ENCODE data around the gene CCDC6. TPM values are rescaled to one million over a fixed set of nuclear protein-coding genes. Genes with fewer than 3 reads are reported as not detected.

CCDC6 gene
- polyA plus RNA-seq, 1 donor from 2014 or later: 20.1 TPM

DNA sequence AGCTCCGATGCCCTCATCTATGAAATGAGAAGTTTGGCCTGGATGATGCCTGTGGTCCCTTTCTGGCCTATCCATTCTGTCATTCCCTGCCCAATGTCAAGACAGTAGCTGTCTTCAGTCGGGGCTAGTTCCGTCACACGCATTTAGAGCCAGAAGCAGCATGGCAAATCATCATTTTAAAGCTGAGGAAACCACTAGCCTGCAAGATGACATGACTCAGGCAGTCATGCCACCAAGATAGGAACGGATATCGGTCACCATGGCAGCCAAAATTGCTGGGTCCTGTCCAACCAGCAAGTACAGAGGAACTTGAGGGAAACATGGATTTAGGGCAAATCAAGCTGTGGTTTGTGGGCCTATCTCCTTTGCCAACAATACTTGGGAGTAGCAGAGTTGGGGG lies 88.6 kb downstream of the CCDC6 start:
- Histone ChIP-seq H3K27me3 (ENCODE audit: insufficient read depth, low read depth, low read length) (no peaks in the 10 kb centered on the region), H3K9me2 (ENCODE audit: insufficient read depth, low read length) (no peaks in the 10 kb centered on the region), H3K9ac (ENCODE audit: low read length) (no peak overlapping the region), H3K36me3 (ENCODE audit: insufficient read depth, low read length) (no peaks in the 10 kb centered on the region), H3K4me2 (ENCODE audit: low read length) (no peak overlapping the region), H3K79me2 (replicated peaks; ENCODE audit: insufficient read depth, low read length) (peaks cover 5% of the 10 kb centered on the region), H2AFZ (ENCODE audit: low read depth, low read length) (no peak overlapping the region), H4K20me1 (ENCODE audit: insufficient read depth) (no peaks in the 10 kb centered on the region), H3K9me3 (ENCODE audit: low read length) (no peaks in the 10 kb centered on the region), H3K27ac (ENCODE audit: low read length) (no peak overlapping the region), H3K4me3 (ENCODE audit: low read length) (no peak overlapping the region), H3F3A (ENCODE audit: insufficient read depth, low read length, poor library complexity, severe bottlenecking) (no peaks in the 10 kb centered on the region)
- no peak for TF ChIP-seq TAF1 (IDR thresholded peaks at IDR 0.05; ENCODE audit: low read depth)
- TF ChIP-seq, protein P1, sequence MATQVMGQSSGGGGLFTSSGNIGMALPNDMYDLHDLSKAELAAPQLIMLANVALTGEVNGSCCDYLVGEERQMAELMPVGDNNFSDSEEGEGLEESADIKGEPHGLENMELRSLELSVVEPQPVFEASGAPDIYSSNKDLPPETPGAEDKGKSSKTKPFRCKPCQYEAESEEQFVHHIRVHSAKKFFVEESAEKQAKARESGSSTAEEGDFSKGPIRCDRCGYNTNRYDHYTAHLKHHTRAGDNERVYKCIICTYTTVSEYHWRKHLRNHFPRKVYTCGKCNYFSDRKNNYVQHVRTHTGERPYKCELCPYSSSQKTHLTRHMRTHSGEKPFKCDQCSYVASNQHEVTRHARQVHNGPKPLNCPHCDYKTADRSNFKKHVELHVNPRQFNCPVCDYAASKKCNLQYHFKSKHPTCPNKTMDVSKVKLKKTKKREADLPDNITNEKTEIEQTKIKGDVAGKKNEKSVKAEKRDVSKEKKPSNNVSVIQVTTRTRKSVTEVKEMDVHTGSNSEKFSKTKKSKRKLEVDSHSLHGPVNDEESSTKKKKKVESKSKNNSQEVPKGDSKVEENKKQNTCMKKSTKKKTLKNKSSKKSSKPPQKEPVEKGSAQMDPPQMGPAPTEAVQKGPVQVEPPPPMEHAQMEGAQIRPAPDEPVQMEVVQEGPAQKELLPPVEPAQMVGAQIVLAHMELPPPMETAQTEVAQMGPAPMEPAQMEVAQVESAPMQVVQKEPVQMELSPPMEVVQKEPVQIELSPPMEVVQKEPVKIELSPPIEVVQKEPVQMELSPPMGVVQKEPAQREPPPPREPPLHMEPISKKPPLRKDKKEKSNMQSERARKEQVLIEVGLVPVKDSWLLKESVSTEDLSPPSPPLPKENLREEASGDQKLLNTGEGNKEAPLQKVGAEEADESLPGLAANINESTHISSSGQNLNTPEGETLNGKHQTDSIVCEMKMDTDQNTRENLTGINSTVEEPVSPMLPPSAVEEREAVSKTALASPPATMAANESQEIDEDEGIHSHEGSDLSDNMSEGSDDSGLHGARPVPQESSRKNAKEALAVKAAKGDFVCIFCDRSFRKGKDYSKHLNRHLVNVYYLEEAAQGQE (IDR thresholded peaks at IDR 0.05; ENCODE audit: borderline replicate concordance): no peak
- no peak for TF ChIP-seq SMC3 (conservative IDR thresholded peaks at IDR 0.05; ENCODE audit: poor library complexity)
- no peak for TF ChIP-seq RAD21 (conservative IDR thresholded peaks at IDR 0.05)
- TF ChIP-seq EP300 (conservative IDR thresholded peaks at IDR 0.05; ENCODE audit: poor library complexity, severe bottlenecking): no peak
- TF ChIP-seq, protein P2, sequence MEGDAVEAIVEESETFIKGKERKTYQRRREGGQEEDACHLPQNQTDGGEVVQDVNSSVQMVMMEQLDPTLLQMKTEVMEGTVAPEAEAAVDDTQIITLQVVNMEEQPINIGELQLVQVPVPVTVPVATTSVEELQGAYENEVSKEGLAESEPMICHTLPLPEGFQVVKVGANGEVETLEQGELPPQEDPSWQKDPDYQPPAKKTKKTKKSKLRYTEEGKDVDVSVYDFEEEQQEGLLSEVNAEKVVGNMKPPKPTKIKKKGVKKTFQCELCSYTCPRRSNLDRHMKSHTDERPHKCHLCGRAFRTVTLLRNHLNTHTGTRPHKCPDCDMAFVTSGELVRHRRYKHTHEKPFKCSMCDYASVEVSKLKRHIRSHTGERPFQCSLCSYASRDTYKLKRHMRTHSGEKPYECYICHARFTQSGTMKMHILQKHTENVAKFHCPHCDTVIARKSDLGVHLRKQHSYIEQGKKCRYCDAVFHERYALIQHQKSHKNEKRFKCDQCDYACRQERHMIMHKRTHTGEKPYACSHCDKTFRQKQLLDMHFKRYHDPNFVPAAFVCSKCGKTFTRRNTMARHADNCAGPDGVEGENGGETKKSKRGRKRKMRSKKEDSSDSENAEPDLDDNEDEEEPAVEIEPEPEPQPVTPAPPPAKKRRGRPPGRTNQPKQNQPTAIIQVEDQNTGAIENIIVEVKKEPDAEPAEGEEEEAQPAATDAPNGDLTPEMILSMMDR (IDR thresholded peaks at IDR 0.05; ENCODE audit: poor library complexity, severe bottlenecking): no peak
- TF ChIP-seq EZH2 (IDR thresholded peaks at IDR 0.05; ENCODE audit: borderline replicate concordance, insufficient read depth, low read length, poor library complexity, severe bottlenecking): no peak
- no peak for TF ChIP-seq POLR2AphosphoS5 (IDR thresholded peaks at IDR 0.05)
- TF ChIP-seq MXI1 (conservative IDR thresholded peaks at IDR 0.05; ENCODE audit: poor library complexity, severe bottlenecking): no peak

DNA sequence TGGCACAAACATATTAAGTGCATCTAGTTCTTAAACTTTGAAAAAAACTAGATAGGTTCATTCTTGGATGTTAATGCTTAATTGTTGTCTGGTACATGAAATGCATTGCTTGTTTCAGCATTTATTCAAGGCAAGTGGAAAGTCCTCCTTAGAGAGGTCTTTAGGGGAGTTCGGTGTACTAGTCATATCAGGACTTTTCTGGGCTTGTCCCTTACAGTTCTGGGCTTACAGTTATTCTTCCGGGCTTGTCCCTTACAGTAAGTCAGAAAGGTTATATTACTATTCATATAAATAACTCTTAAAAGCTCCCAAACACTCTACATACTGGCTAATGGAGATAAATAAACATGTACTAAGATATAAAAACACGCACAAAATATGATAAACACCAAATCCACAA lies 91.5 kb downstream of the CCDC6 start:
- H3F3A ChIP-seq (ENCODE audit: insufficient read depth, low read length, poor library complexity, severe bottlenecking): no peaks in the 10 kb centered on the region
- peaks cover 5% of the 10 kb centered on the region for H3K79me2 ChIP-seq (replicated peaks; ENCODE audit: insufficient read depth, low read length)
- TF ChIP-seq POLR2AphosphoS5 (IDR thresholded peaks at IDR 0.05) (no peak), RAD21 (conservative IDR thresholded peaks at IDR 0.05) (no peak), EZH2 (IDR thresholded peaks at IDR 0.05; ENCODE audit: borderline replicate concordance, insufficient read depth, low read length, poor library complexity, severe bottlenecking) (no peak), SMC3 (conservative IDR thresholded peaks at IDR 0.05; ENCODE audit: poor library complexity) (no peak)
- TF ChIP-seq, protein P2 (IDR thresholded peaks at IDR 0.05; ENCODE audit: poor library complexity, severe bottlenecking): no peak
- no peaks in the 10 kb centered on the region for H3K9me2 ChIP-seq (ENCODE audit: insufficient read depth, low read length)
- H2AFZ ChIP-seq (ENCODE audit: low read depth, low read length): no peak overlapping the region
- H3K9ac ChIP-seq (ENCODE audit: low read length): no peak overlapping the region
- H3K9me3 ChIP-seq (ENCODE audit: low read length): no peaks in the 10 kb centered on the region
- H3K4me3 ChIP-seq (ENCODE audit: low read length): no peak overlapping the region
- H3K4me2 ChIP-seq (ENCODE audit: low read length): no peak overlapping the region
- no peaks in the 10 kb centered on the region for H3K27me3 ChIP-seq (ENCODE audit: insufficient read depth, low read depth, low read length)
- H3K27ac ChIP-seq (ENCODE audit: low read length): no peak overlapping the region
- peaks cover 11% of the 10 kb centered on the region for H3K36me3 ChIP-seq (ENCODE audit: insufficient read depth, low read length)
- H4K20me1 ChIP-seq (ENCODE audit: insufficient read depth): no peaks in the 10 kb centered on the region

Data from neural cell (in vitro differentiated cells).